Upper lobe of right lung (tissue), 1 donor: ENCODE results near the gene SH2D2A. TPM values are rescaled to one million over a fixed set of nuclear protein-coding genes. Genes with fewer than 3 reads are reported as not detected.

Experiments
- ATAC-seq: fragments of 200-7000 bp; cut with Tn5 transposase; one replicate; pipeline ENCODE4 v1.9.1; 2020; ENCODE audit warnings: mild to moderate bottlenecking, moderate library complexity
- DNase-seq: peaks from one replicate; pipeline ENCODE4 v3.0.0-alpha.2; 2020
- H3K27ac ChIP-seq: fragments of 200-600 bp; one replicate; pipeline ENCODE4 v1.8.0; 2022
- H3K27me3 ChIP-seq: fragments of 200-600 bp; one replicate; pipeline ENCODE4 v1.8.0; 2022; ENCODE audit warnings: mild to moderate bottlenecking
- H3K36me3 ChIP-seq: fragments of 200-600 bp; one replicate; pipeline ENCODE4 v1.8.0; 2022
- H3K4me1 ChIP-seq: fragments of 200-600 bp; one replicate; pipeline ENCODE4 v1.8.0; 2022
- H3K4me3 ChIP-seq: fragments of 200-600 bp; one replicate; pipeline ENCODE4 v1.8.0; 2022; ENCODE audit warnings: mild to moderate bottlenecking
- H3K9me3 ChIP-seq: fragments of 200-600 bp; one replicate; pipeline ENCODE4 v1.8.0; 2022
- intact Hi-C: fragments of 100-400 bp; cut with DNase I; formaldehyde crosslinking; loops from one replicate; pipeline ENCODE4 v1.11.0; 2022
- total RNA-seq: library from RNA; stranded (reverse); fragmentation: NEBNext Ultra II Directional; extraction: Animal tissue kit (Norgen Biotek cat#: 25700); gene quantifications from one replicate; pipeline ENCODE4 v1.2.1, GENCODE V29; 2021
- TF ChIP-seq, protein P1 (sequence below): fragments of 200-600 bp; IDR thresholded peaks from one replicate; pipeline ENCODE4 v1.8.0; 2022; ENCODE audit warnings: antibody characterized with exemption
- donor health status: DM: no; HTN: yes; CAD: no; lungs with severe emphysema.

Gene SH2D2A
- total RNA-seq, 1 donor from 2014 or later = 3.8 TPM

DNA sequence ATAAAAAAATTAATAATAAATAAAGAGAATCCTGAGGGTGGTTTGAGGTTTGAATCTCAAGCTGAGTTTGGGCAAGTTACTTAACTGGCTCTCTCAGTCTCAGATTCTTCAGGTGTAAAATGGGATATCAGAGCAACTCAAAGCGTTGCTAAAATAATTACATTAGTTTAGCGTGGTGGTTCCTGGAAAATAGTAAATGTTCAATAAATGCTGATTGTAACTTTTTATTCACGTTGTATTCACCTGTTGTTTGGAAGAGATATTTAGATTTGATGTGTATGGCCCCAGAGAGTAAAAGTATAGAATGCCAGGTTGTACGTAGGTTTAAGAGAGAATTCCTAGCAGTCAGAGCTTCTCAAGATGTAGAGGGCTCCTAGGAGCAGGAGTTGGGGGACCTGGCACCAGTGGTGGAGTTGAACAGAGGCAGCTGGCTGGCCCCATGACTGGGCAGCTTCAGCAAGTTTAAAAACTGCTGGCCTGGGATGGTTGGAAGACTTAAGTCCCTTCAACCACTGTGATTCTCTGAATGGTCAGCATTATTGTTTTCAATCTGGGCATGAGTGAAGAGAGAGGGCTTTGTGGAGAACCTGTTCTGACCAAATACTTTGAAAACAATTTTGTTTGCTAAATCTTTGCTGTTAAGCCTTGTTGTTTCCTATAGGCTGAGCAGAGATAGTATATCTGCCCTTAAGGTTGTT, 26.9 kb downstream of the SH2D2A start:
- peaks cover 87% of the 10 kb centered on the region for H3K36me3 ChIP-seq
- no peak for ATAC-seq
- no peak for DNase-seq

DNA sequence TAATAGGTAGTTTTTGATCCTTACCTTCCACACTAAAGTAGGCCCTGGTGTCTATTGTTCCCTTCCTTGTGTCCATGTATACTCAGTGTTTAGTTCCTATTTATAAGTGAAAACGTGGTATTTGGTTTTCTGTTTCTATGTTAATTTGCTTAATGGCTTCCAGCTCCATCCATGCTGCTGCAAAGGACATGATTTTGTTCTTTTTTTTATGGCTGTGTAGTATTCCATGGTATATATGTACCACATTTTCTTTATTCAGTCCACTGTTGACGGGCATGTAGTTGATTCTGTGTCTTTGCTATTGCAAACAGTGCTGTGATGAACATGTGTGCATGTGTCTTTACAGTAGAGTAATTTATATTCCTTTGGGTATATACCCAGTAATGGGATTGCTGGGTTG, 28.5 kb downstream of the SH2D2A start:
- intact Hi-C loops = no loop called here

More for the DNA sequence above, 26.9 kb downstream of the SH2D2A start:
- H3K27ac ChIP-seq = no peak overlapping the region
- H3K9me3 ChIP-seq = no peaks in the 10 kb centered on the region
- no peaks in the 10 kb centered on the region for H3K27me3 ChIP-seq
- H3K4me1 ChIP-seq = no peaks in the 10 kb centered on the region
- TF ChIP-seq, protein P1, sequence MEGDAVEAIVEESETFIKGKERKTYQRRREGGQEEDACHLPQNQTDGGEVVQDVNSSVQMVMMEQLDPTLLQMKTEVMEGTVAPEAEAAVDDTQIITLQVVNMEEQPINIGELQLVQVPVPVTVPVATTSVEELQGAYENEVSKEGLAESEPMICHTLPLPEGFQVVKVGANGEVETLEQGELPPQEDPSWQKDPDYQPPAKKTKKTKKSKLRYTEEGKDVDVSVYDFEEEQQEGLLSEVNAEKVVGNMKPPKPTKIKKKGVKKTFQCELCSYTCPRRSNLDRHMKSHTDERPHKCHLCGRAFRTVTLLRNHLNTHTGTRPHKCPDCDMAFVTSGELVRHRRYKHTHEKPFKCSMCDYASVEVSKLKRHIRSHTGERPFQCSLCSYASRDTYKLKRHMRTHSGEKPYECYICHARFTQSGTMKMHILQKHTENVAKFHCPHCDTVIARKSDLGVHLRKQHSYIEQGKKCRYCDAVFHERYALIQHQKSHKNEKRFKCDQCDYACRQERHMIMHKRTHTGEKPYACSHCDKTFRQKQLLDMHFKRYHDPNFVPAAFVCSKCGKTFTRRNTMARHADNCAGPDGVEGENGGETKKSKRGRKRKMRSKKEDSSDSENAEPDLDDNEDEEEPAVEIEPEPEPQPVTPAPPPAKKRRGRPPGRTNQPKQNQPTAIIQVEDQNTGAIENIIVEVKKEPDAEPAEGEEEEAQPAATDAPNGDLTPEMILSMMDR = no peak
- no peak overlapping the region for H3K4me3 ChIP-seq
- intact Hi-C loops = no loop called here

DNA sequence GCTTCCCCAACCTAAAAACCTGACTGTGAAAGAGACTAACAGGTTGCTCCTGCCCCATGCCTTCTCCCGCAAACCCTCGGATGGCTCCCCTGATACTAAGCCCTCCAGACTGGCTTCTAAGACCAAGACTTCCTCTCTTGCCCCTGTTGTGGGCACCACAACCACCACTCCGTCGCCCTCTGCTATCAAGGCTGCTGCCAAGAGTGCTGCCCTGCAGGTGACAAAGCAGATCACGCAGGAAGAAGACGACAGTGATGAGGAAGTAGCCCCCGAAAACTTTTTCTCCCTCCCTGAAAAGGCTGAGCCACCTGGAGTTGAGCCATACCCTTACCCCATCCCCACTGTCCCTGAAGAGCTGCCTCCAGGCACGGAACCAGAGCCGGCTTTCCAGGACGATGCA, 30.0 kb downstream of the SH2D2A start:
- no peak overlapping the region for H3K4me3 ChIP-seq
- no peak for ATAC-seq
- TF ChIP-seq, protein P1 = no peak
- H3K4me1 ChIP-seq = peaks cover 8% of the 10 kb centered on the region
- peaks cover 85% of the 10 kb centered on the region for H3K36me3 ChIP-seq
- no peaks in the 10 kb centered on the region for H3K9me3 ChIP-seq
- no peaks in the 10 kb centered on the region for H3K27me3 ChIP-seq
- DNase-seq = no peak
- H3K27ac ChIP-seq = no peak overlapping the region
- intact Hi-C loops = no loop called here

More for the DNA sequence above, 28.5 kb downstream of the SH2D2A start:
- no peaks in the 10 kb centered on the region for H3K4me1 ChIP-seq
- TF ChIP-seq, protein P1 = no peak
- no peak overlapping the region for H3K27ac ChIP-seq
- H3K9me3 ChIP-seq = no peaks in the 10 kb centered on the region
- peaks cover 89% of the 10 kb centered on the region for H3K36me3 ChIP-seq
- no peak for ATAC-seq
- no peaks in the 10 kb centered on the region for H3K27me3 ChIP-seq
- no peak for DNase-seq
- no peak overlapping the region for H3K4me3 ChIP-seq

DNA sequence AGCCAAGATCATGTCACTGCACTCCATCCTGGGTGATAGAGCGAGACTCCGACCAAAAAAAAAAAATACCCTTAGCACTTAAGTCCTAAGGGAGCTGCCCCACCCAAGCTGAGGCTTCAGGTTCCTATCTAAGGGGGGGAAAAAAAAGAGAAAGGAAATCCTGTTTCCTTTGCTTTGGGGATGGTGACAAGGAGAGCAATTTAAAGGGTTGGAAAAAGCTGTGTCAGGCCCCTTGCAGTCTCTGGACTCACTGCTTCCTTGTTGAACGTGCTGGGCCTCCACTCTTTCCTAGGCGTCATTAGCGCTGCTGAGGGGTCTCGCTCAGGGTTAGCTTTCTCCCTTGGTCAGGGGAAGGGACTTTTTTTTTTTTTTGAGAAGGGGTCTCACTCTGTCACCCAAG, 31.2 kb downstream of the SH2D2A start:
- intact Hi-C loops = no loop called here
- peaks cover 12% of the 10 kb centered on the region for H3K4me1 ChIP-seq
- DNase-seq (no peak), ATAC-seq (no peak)
- no peak overlapping the region for H3K4me3 ChIP-seq
- H3K36me3 ChIP-seq = peaks cover 74% of the 10 kb centered on the region
- H3K27me3 ChIP-seq = no peaks in the 10 kb centered on the region
- no peak overlapping the region for H3K27ac ChIP-seq
- TF ChIP-seq, protein P1 = no peak
- no peaks in the 10 kb centered on the region for H3K9me3 ChIP-seq

DNA sequence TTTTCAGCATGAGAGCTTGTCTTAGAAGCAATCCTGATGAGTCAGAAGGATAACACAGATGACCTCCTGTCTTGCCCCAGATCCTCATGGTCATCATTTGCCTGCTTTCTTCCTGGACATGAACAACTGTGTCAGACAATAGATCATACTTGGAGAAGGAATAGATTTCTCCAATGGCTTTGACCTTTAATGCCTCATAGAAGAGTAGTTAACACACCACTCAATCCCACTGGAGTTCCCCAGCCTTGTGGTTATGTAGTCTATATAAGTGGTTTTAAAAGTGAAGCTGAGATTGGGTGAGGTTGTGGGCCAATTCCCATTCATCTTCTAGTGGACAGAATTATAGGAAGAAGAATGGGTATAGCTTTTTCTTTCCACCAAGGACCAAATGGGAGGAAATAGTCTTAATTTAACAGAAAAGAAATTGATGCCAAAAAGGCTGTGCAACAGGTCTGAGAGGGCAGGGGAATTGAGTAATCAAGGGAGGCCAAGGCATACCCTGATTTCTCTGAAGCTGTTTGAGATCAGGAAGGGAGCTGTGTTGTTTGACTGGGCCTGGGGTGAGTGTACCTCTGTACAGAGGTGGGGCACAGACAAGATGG, 35.0 kb downstream of the SH2D2A start:
- H3K4me1 ChIP-seq = peaks cover 17% of the 10 kb centered on the region
- H3K27ac ChIP-seq = no peak overlapping the region
- H3K27me3 ChIP-seq = no peaks in the 10 kb centered on the region
- intact Hi-C loops = no loop called here
- ATAC-seq (peak; percentile 45), DNase-seq (no peak)
- TF ChIP-seq, protein P1 = no peak
- no peaks in the 10 kb centered on the region for H3K9me3 ChIP-seq
- no peak overlapping the region for H3K4me3 ChIP-seq
- peaks cover 41% of the 10 kb centered on the region for H3K36me3 ChIP-seq
